ENCODE measurements around the gene ADAM19.

ADAM19 gene

GRCh38 chr5:157459715-157460599 is 115.6 kb downstream of the ADAM19 start, which contains the start of gene NIPAL4:
Gene NIPAL4, plus strand, starts transcription at chr5:157460213. Its CDS starts 108 bp downstream, at chr5:157460321.
- DNase-seq (peak; percentile 56), ATAC-seq (peak; percentile 45)
- Mint-ChIP-seq H3K27ac (peak within 1 kb of the TSS; percentile 26), H3K4me1 (peaks cover 27% of the 10 kb centered on the region), H3K36me3 (ENCODE audit: low read depth) (no peaks in the 10 kb centered on the region), H3K9me3 (no peaks in the 10 kb centered on the region), H3K4me3 (peak within 1 kb of the TSS; percentile 68), H3K27me3 (peaks cover 36% of the 10 kb centered on the region)

GRCh38 chr5:157458835-157459234 is 116.7 kb downstream of the ADAM19 start:
- Mint-ChIP-seq H3K27ac (no peak overlapping the region), H3K9me3 (no peaks in the 10 kb centered on the region), H3K4me1 (peaks cover 16% of the 10 kb centered on the region), H3K36me3 (ENCODE audit: low read depth) (no peaks in the 10 kb centered on the region), H3K27me3 (peaks cover 42% of the 10 kb centered on the region), H3K4me3 (no peak overlapping the region)
- ATAC-seq (no peak), DNase-seq (no peak)

GRCh38 chr5:157457391-157457790 is 118.2 kb downstream of the ADAM19 start:
- DNase-seq (no peak), ATAC-seq (no peak)
- H3K27ac Mint-ChIP-seq: no peak overlapping the region
- H3K27me3 Mint-ChIP-seq: peaks cover 37% of the 10 kb centered on the region
- no peak overlapping the region for H3K4me3 Mint-ChIP-seq
- H3K36me3 Mint-ChIP-seq (ENCODE audit: low read depth): no peaks in the 10 kb centered on the region
- H3K4me1 Mint-ChIP-seq: peaks cover 11% of the 10 kb centered on the region
- H3K9me3 Mint-ChIP-seq: no peaks in the 10 kb centered on the region

- H3K4me1 Mint-ChIP-seq: peaks cover 11% of the 10 kb centered on the region
- no peaks in the 10 kb centered on the region for H3K9me3 Mint-ChIP-seq
- DNase-seq (no peak), ATAC-seq (no peak)
- peaks cover 30% of the 10 kb centered on the region for H3K27me3 Mint-ChIP-seq
- no peak overlapping the region for H3K4me3 Mint-ChIP-seq
- H3K36me3 Mint-ChIP-seq (ENCODE audit: low read depth): no peaks in the 10 kb centered on the region
- no peak overlapping the region for H3K27ac Mint-ChIP-seq
Observed at GRCh38 chr5:157456301-157456700, 119.3 kb downstream of the ADAM19 start.

GRCh38 chr5:157455057-157455456 is 120.5 kb downstream of the ADAM19 start:
- no peak for DNase-seq
- no peak for ATAC-seq
- H3K4me1 Mint-ChIP-seq: peaks cover 6% of the 10 kb centered on the region
- H3K36me3 Mint-ChIP-seq (ENCODE audit: low read depth): no peaks in the 10 kb centered on the region
- no peak overlapping the region for H3K4me3 Mint-ChIP-seq
- no peak overlapping the region for H3K27ac Mint-ChIP-seq
- no peaks in the 10 kb centered on the region for H3K9me3 Mint-ChIP-seq
- H3K27me3 Mint-ChIP-seq: peaks cover 19% of the 10 kb centered on the region

GRCh38 chr5:157454273-157454672 is 121.3 kb downstream of the ADAM19 start:
- peaks cover 6% of the 10 kb centered on the region for H3K4me1 Mint-ChIP-seq
- no peak for DNase-seq
- H3K4me3 Mint-ChIP-seq: no peak overlapping the region
- H3K36me3 Mint-ChIP-seq (ENCODE audit: low read depth): no peaks in the 10 kb centered on the region
- H3K27me3 Mint-ChIP-seq: peaks cover 15% of the 10 kb centered on the region
- no peaks in the 10 kb centered on the region for H3K9me3 Mint-ChIP-seq
- ATAC-seq: no peak
- no peak overlapping the region for H3K27ac Mint-ChIP-seq

- no peaks in the 10 kb centered on the region for H3K9me3 Mint-ChIP-seq
- H3K4me1 Mint-ChIP-seq: peaks cover 3% of the 10 kb centered on the region
- H3K4me3 Mint-ChIP-seq: no peak overlapping the region
- DNase-seq (no peak), ATAC-seq (no peak)
- no peaks in the 10 kb centered on the region for H3K36me3 Mint-ChIP-seq (ENCODE audit: low read depth)
- peaks cover 9% of the 10 kb centered on the region for H3K27me3 Mint-ChIP-seq
- no peak overlapping the region for H3K27ac Mint-ChIP-seq
Observed at GRCh38 chr5:157451806-157452205, 123.8 kb downstream of the ADAM19 start.

- H3K9me3 Mint-ChIP-seq: no peaks in the 10 kb centered on the region
- H3K4me3 Mint-ChIP-seq: no peak overlapping the region
- no peak overlapping the region for H3K27ac Mint-ChIP-seq
- ATAC-seq: no peak
- H3K27me3 Mint-ChIP-seq: peaks cover 6% of the 10 kb centered on the region
- no peak for DNase-seq
- H3K36me3 Mint-ChIP-seq (ENCODE audit: low read depth): no peaks in the 10 kb centered on the region
- H3K4me1 Mint-ChIP-seq: no peaks in the 10 kb centered on the region
Observed at GRCh38 chr5:157450024-157450423, 125.6 kb downstream of the ADAM19 start.

- no peak overlapping the region for H3K4me3 Mint-ChIP-seq
Observed at GRCh38 chr5:157449011-157449723, 126.4 kb downstream of the ADAM19 start.

GRCh38 chr5:157447201-157447637 is 128.4 kb downstream of the ADAM19 start:
- Mint-ChIP-seq H3K27ac (no peak overlapping the region), H3K4me3 (no peak overlapping the region), H3K27me3 (peaks cover 5% of the 10 kb centered on the region), H3K9me3 (no peaks in the 10 kb centered on the region), H3K36me3 (ENCODE audit: low read depth) (no peaks in the 10 kb centered on the region), H3K4me1 (no peaks in the 10 kb centered on the region)
- ATAC-seq (no peak), DNase-seq (no peak)

More at GRCh38 chr5:157449011-157449723, 126.4 kb downstream of the ADAM19 start:
- Mint-ChIP-seq H3K4me1 (no peaks in the 10 kb centered on the region), H3K27me3 (no peaks in the 10 kb centered on the region), H3K36me3 (ENCODE audit: low read depth) (no peaks in the 10 kb centered on the region), H3K9me3 (no peaks in the 10 kb centered on the region), H3K27ac (no peak overlapping the region)
- DNase-seq (no peak), ATAC-seq (no peak)

- H3K4me3 Mint-ChIP-seq: no peak overlapping the region
- H3K27ac Mint-ChIP-seq: no peak overlapping the region
- DNase-seq (no peak), ATAC-seq (no peak)
- no peaks in the 10 kb centered on the region for H3K36me3 Mint-ChIP-seq (ENCODE audit: low read depth)
- no peaks in the 10 kb centered on the region for H3K4me1 Mint-ChIP-seq
- H3K27me3 Mint-ChIP-seq: peaks cover 5% of the 10 kb centered on the region
- no peaks in the 10 kb centered on the region for H3K9me3 Mint-ChIP-seq
Observed at GRCh38 chr5:157446412-157446935, 129.1 kb downstream of the ADAM19 start.

- DNase-seq (no peak), ATAC-seq (no peak)
- no peaks in the 10 kb centered on the region for H3K4me1 Mint-ChIP-seq
- H3K27me3 Mint-ChIP-seq: peaks cover 5% of the 10 kb centered on the region
- H3K9me3 Mint-ChIP-seq: no peaks in the 10 kb centered on the region
- no peaks in the 10 kb centered on the region for H3K36me3 Mint-ChIP-seq (ENCODE audit: low read depth)
- no peak overlapping the region for H3K4me3 Mint-ChIP-seq
- no peak overlapping the region for H3K27ac Mint-ChIP-seq
Observed at GRCh38 chr5:157445745-157446411, 129.7 kb downstream of the ADAM19 start.

- Mint-ChIP-seq H3K36me3 (ENCODE audit: low read depth) (no peaks in the 10 kb centered on the region), H3K9me3 (no peaks in the 10 kb centered on the region), H3K4me1 (no peaks in the 10 kb centered on the region), H3K27ac (no peak overlapping the region), H3K4me3 (no peak overlapping the region), H3K27me3 (peaks cover 5% of the 10 kb centered on the region)
- ATAC-seq (no peak), DNase-seq (no peak)
Observed at GRCh38 chr5:157444224-157444623, 131.4 kb downstream of the ADAM19 start.

GRCh38 chr5:157443041-157443549 is 132.5 kb downstream of the ADAM19 start:
- DNase-seq: no peak
- H3K27me3 Mint-ChIP-seq: peaks cover 5% of the 10 kb centered on the region
- ATAC-seq: no peak
- no peak overlapping the region for H3K27ac Mint-ChIP-seq
- no peak overlapping the region for H3K4me3 Mint-ChIP-seq
- H3K9me3 Mint-ChIP-seq: no peaks in the 10 kb centered on the region
- no peaks in the 10 kb centered on the region for H3K4me1 Mint-ChIP-seq
- H3K36me3 Mint-ChIP-seq (ENCODE audit: low read depth): no peaks in the 10 kb centered on the region
